Measurements from ENCODE around the gene YWHAG. TPM values are rescaled to one million over a fixed set of nuclear protein-coding genes. Genes with fewer than 3 reads are reported as not detected.
A peak's percentile ranks its signal among the peaks of the same experiment; 100 is the strongest.
"Not testable (repeated sequence)": the region's sequence is repeated elsewhere in the genome, so short reads cannot be mapped to it uniquely, and the experiment has no call there.

The YWHAG gene
- polyA plus RNA-seq, 3 donors, result 6.9 to 12.2 (median 9.3) TPM

DNA sequence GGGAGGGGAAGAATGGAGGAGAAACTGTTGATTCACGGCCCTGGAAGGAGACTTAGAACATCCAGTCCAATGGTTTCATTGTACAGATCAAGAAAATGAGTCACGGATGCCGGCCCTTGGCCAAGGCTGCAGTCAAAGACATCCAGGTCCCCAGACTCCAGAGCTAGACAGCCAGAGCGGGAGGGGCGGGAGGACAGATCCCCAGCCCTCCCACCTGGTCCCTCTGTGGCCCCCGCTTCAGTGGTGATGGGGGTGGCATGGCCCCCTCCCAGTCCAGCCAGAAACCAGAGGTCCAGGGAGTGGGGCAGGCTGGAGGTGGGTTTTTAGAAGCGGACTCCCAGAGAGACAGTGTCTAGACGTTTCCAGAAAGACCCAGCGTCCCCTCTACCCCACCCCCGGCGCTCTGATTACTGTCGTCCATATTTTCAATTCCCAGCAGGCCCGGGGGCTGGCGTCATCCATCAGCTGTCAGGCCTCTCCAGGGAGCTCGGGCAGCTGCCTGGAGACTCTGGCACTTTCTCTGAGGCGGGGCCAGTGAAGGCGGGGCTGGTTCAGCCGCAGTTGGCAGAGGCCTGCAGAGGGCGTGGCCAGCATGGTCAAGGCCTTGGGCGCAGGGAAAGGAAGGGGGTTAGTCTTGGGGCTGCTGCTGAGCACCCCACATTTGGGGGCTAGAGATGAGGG lies 64.3 kb downstream of the YWHAG start:
- Histone ChIP-seq H3K9ac (ENCODE audit: insufficient read depth, low read length, poor library complexity, severe bottlenecking) (no peak overlapping the region), H3K27me3 (ENCODE audit: control insufficient read depth in 2 of 2, insufficient read depth in 2 of 2, low read length in 2 of 2) (no peaks in the 10 kb centered on the region), H3K4me1 (ENCODE audit: control insufficient read depth in 1 of 2, insufficient read depth in 2 of 2, low read length in 2 of 2) (peaks cover 25 to 40% of the 10 kb centered on the region in 2 donors), H3K9me3 (replicated peaks in 1 of 2; ENCODE audit: control insufficient read depth in 1 of 2, insufficient read depth in 1 of 2, low read length in 2 of 2) (no peaks in the 10 kb centered on the region), H3K27ac (ENCODE audit: low read depth in 1 of 2, low read length in 2 of 2) (no peak overlapping the region), H3K79me2 (ENCODE audit: insufficient read depth, low read length) (no peaks in the 10 kb centered on the region), H3K36me3 (replicated peaks in 1 of 2; ENCODE audit: control insufficient read depth in 1 of 2, insufficient read depth in 2 of 2, low read length in 2 of 2) (no peaks in the 10 kb centered on the region), H3K4me2 (replicated peaks; ENCODE audit: extremely low read depth, low read length, poor library complexity, severe bottlenecking) (peak overlapping the region; percentile 46), H2AFZ (ENCODE audit: insufficient read depth, low read depth, low read length, poor library complexity, severe bottlenecking) (peak overlapping the region; percentile 65), H4K20me1 (ENCODE audit: insufficient read depth, low read length) (no peaks in the 10 kb centered on the region), H3K4me3 (replicated peaks in 1 of 3; ENCODE audit: low read depth in 2 of 3, low read length in 3 of 3) (peak overlapping the region in 1 of 3 experiments; percentile 6)
- Mint-ChIP-seq H3K9me3 (peaks cover 0 to 3% (median 0%) of the 10 kb centered on the region in 7 donors), H3K4me1 (peaks cover 38% of the 10 kb centered on the region), H3K27me3 (ENCODE audit: low read depth in 3 of 3) (peaks cover 2 to 12% (median 3%) of the 10 kb centered on the region in 3 donors), H3K4me3 (peak overlapping the region in 1 of 2 donors; percentile 27), H3K36me3 (no peaks in the 10 kb centered on the region), H3K27ac (peak overlapping the region in 1 of 7 donors; percentile 75)
- intact Hi-C loops (cut with micrococcal nuclease), result no loop called here
- DNase-seq, result peak; percentile 39 to 71 (median 69)
- TF ChIP-seq, protein P1, sequence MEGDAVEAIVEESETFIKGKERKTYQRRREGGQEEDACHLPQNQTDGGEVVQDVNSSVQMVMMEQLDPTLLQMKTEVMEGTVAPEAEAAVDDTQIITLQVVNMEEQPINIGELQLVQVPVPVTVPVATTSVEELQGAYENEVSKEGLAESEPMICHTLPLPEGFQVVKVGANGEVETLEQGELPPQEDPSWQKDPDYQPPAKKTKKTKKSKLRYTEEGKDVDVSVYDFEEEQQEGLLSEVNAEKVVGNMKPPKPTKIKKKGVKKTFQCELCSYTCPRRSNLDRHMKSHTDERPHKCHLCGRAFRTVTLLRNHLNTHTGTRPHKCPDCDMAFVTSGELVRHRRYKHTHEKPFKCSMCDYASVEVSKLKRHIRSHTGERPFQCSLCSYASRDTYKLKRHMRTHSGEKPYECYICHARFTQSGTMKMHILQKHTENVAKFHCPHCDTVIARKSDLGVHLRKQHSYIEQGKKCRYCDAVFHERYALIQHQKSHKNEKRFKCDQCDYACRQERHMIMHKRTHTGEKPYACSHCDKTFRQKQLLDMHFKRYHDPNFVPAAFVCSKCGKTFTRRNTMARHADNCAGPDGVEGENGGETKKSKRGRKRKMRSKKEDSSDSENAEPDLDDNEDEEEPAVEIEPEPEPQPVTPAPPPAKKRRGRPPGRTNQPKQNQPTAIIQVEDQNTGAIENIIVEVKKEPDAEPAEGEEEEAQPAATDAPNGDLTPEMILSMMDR (IDR thresholded peaks at IDR 0.05), result no peak
- 61% methylated on average over 13 of the region's 20 CpGs for WGBS (ENCODE audit: insufficient coverage)

DNA sequence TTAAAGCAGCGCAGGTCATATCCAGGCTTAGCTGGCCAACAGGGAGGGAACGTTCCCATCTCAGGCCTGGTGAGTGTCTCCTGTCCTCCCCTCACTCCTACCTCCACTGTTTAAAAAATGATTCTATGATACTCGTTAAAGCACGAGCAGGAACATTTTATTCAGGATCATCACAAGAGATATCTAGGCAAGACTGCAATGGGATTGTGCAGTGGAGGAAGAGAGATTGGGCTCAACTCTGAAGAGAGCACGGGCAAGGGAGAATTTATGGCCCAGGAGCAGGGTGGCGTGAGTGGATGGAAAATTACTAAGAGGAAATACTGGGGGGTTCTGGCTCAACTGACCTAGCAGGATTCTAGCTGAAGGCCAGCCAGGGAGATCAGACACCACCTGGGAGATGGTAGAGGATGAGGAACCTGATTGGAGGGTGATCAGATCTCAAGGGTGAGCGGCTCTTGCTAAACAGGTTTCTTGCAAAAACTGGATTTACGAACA lies 65.3 kb downstream of the YWHAG start:
- Histone ChIP-seq H3K36me3 (replicated peaks in 1 of 2; ENCODE audit: control insufficient read depth in 1 of 2, insufficient read depth in 2 of 2, low read length in 2 of 2) (no peaks in the 10 kb centered on the region), H3K4me1 (ENCODE audit: control insufficient read depth in 1 of 2, insufficient read depth in 2 of 2, low read length in 2 of 2) (peaks cover 25 to 40% of the 10 kb centered on the region in 2 donors), H2AFZ (ENCODE audit: insufficient read depth, low read depth, low read length, poor library complexity, severe bottlenecking) (no peak overlapping the region), H3K27ac (ENCODE audit: low read depth in 1 of 2, low read length in 2 of 2) (no peak overlapping the region), H4K20me1 (ENCODE audit: insufficient read depth, low read length) (no peaks in the 10 kb centered on the region), H3K4me3 (replicated peaks in 1 of 3; ENCODE audit: low read depth in 2 of 3, low read length in 3 of 3) (no peak overlapping the region), H3K9me3 (replicated peaks in 1 of 2; ENCODE audit: control insufficient read depth in 1 of 2, insufficient read depth in 1 of 2, low read length in 2 of 2) (no peaks in the 10 kb centered on the region), H3K79me2 (ENCODE audit: insufficient read depth, low read length) (no peaks in the 10 kb centered on the region), H3K27me3 (ENCODE audit: control insufficient read depth in 2 of 2, insufficient read depth in 2 of 2, low read length in 2 of 2) (no peaks in the 10 kb centered on the region), H3K9ac (ENCODE audit: insufficient read depth, low read length, poor library complexity, severe bottlenecking) (no peak overlapping the region), H3K4me2 (replicated peaks; ENCODE audit: extremely low read depth, low read length, poor library complexity, severe bottlenecking) (no peak overlapping the region)
- Mint-ChIP-seq H3K36me3 (no peaks in the 10 kb centered on the region), H3K4me3 (peak overlapping the region in 1 of 2 donors; percentile 2), H3K4me1 (peaks cover 38% of the 10 kb centered on the region), H3K9me3 (peaks cover 0 to 3% (median 0%) of the 10 kb centered on the region in 7 donors), H3K27me3 (ENCODE audit: low read depth in 3 of 3) (peaks cover 3 to 16% (median 5%) of the 10 kb centered on the region in 3 donors), H3K27ac (no peak overlapping the region)
- intact Hi-C loops (cut with micrococcal nuclease), result loop anchor here in 1 of 2 donors (2.0 kb wide), 1 partner anchor 15 kb away; no protein-coding TSS in a partner anchor
- TF ChIP-seq, protein P1 (IDR thresholded peaks at IDR 0.05), result no peak
- no peak for DNase-seq
- 78% methylated on average over 4 of the region's 8 CpGs for WGBS (ENCODE audit: insufficient coverage)

DNA sequence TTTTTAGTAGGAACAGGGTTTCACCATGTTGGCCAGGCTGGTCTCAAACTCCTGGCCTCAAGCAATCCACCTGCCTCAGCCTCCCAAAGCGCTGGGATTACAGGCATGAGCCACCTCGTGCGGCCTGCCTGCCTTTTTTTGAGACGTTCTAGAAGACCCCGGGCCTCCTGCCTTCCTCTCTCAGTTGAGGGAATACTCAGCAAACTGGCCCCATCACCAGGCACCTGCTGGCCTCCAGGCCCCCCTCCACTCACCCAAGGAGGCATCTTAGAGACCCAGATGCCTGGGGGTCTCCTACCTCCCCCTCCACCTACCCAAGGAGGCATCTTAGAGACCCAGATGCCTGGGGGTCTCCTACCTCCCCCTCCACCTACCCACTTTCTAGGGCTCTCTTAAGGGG lies 65.9 kb downstream of the YWHAG start:
- H3K36me3 Mint-ChIP-seq; H3K27me3 ChIP-seq (ENCODE audit: control insufficient read depth in 2 of 2, insufficient read depth in 2 of 2, low read length in 2 of 2); H3K27ac ChIP-seq (ENCODE audit: low read depth in 1 of 2, low read length in 2 of 2); H3K4me3 Mint-ChIP-seq; H3K79me2 ChIP-seq (ENCODE audit: insufficient read depth, low read length); H3K9me3 ChIP-seq (replicated peaks in 1 of 2; ENCODE audit: control insufficient read depth in 1 of 2, insufficient read depth in 1 of 2, low read length in 2 of 2); H4K20me1 ChIP-seq (ENCODE audit: insufficient read depth, low read length); H3K4me2 ChIP-seq (replicated peaks; ENCODE audit: extremely low read depth, low read length, poor library complexity, severe bottlenecking); H2AFZ ChIP-seq (ENCODE audit: insufficient read depth, low read depth, low read length, poor library complexity, severe bottlenecking); H3K9me3 Mint-ChIP-seq; DNase-seq; H3K4me3 ChIP-seq (replicated peaks in 1 of 3; ENCODE audit: low read depth in 2 of 3, low read length in 3 of 3); H3K9ac ChIP-seq (ENCODE audit: insufficient read depth, low read length, poor library complexity, severe bottlenecking); H3K36me3 ChIP-seq (replicated peaks in 1 of 2; ENCODE audit: control insufficient read depth in 1 of 2, insufficient read depth in 2 of 2, low read length in 2 of 2); H3K27ac Mint-ChIP-seq: not testable (repeated sequence)
- 74% methylated on average over 3 of the region's 5 CpGs for WGBS (ENCODE audit: insufficient coverage)
- intact Hi-C loops (cut with micrococcal nuclease), result loop anchor here in 1 of 2 donors (2.0 kb wide), 1 partner anchor 16 kb away; no protein-coding TSS in a partner anchor
- Mint-ChIP-seq H3K4me1 (peaks cover 38% of the 10 kb centered on the region), H3K27me3 (ENCODE audit: low read depth in 3 of 3) (peaks cover 3 to 18% (median 5%) of the 10 kb centered on the region in 3 donors)
- peaks cover 25 to 40% of the 10 kb centered on the region in 2 donors for H3K4me1 ChIP-seq (ENCODE audit: control insufficient read depth in 1 of 2, insufficient read depth in 2 of 2, low read length in 2 of 2)

All from CD14-positive monocyte (primary cell).